Measurements from ENCODE around the gene TTLL4.
"Not testable (repeated sequence)": the region's sequence is repeated elsewhere in the genome, so short reads cannot be mapped to it uniquely, and the experiment has no call there.

The TTLL4 gene

DNA sequence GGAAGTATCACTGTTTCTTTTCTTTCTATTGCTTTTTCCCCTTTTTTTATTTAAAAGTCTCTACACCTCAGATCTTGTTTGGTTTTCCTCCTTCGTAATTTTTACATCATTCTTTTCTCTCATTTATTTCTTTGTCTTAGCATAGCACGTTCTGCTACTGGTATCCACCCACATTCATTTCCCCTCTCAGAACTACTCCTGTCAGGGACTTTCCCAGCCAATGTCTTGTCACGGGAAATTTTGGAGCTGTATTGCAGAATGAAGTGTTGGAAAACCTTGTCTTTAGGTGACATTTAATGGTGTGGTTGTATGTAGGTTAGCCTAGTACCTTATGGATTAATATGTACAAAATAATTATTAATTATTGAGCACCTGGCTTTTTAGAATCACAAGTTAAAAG lies 34.0 kb downstream of the TTLL4 start:
- in situ Hi-C loops (cut with HindIII; ENCODE audit: low sequenced_read_pairs), result no loop called here

DNA sequence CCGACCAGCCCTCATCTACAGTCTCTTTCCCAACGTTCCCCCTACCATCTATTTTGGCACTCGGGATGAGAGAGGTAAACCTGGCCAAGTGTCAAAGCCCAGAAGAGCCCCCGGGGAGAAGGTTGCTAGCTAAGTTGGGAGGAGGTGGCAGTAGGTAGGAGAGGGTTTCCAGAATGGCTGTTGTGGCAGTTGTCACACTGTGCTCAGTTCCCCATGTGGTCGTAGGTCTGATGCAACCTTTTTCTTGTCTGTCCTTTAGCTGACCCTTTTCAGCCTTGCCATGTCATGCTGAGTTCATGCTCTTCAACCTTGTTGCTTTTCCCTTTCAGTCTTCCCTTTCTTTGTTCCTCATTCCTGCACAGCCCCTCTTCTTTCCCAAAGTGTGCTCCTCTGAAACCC lies 34.5 kb downstream of the TTLL4 start:
- in situ Hi-C loops (cut with HindIII; ENCODE audit: low sequenced_read_pairs), result no loop called here

DNA sequence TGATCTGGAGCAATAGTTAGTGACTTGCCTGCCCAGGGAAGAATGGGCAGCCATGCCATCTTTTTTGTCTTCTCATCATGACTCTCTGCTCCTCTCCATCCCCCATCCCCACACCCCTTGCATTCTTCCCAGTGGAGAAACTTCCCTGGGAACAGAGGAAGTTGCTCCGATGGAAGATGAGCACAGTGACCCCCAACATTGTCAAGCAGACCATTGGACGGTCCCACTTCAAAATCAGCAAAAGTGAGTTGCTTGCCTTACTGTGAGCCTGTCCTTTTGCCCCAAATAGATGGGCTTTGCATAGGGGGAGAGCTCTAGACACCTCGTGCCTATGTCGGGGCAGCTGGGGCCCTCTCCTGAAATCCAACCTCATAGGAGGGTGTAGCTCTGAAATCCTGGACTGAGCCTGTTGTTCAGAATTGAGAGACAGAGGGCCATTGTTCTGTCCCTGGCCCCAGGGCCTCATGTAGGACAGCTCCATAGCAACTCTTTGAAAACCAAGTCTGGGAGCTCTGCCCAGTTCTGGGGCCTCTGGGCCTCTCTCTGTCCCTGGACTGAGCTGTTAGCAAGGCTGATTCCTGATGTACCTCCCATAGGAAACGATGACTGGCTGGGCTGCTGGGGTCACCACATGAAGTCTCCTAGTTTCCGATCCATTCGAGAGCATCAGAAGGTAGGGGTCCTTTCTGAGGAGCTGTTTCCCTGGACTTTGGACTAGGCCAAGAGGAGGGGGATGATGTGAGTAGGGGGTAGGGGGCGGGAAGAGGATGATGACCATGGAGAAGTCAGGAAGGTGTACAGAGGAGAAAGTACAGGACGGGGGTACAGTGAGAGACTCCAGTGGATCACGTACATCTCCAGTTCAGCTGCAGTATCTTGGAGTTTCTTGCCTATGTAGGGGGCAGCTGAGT lies 35.2 kb downstream of the TTLL4 start:
- in situ Hi-C loops (cut with HindIII; ENCODE audit: low sequenced_read_pairs), result no loop called here

DNA sequence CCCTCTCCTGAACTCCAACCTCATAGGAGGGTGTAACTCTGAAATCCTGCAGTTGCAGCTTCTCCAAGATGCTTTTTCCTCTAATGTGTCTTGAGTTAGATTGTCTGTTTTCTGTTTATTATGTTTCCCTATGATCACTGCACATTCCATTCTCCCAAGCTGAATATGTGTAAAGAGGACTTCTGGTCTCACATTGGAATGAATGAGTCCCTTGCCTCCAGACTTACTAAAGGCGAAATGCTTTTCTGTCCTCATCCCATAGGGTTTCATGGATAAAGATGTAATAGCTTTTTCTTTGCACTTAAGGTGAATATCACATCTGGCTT lies 35.8 kb downstream of the TTLL4 start:
- in situ Hi-C loops (cut with HindIII; ENCODE audit: low sequenced_read_pairs), result no loop called here

DNA sequence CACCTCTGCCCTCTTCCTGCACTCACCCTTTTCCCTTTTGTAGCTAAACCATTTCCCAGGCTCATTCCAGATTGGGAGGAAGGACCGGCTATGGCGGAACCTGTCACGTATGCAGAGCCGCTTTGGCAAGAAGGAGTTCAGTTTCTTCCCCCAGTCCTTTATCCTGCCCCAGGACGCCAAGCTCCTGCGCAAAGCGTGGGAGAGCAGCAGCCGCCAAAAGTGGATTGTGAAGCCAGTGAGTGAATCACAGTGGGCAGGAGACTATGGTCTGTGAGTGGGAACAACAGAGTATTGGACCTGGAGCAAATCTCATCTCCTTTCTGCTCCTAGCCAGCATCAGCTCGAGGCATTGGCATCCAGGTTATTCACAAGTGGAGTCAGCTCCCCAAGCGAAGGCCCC lies 36.3 kb downstream of the TTLL4 start:
- in situ Hi-C loops (cut with HindIII; ENCODE audit: low sequenced_read_pairs), result no loop called here

DNA sequence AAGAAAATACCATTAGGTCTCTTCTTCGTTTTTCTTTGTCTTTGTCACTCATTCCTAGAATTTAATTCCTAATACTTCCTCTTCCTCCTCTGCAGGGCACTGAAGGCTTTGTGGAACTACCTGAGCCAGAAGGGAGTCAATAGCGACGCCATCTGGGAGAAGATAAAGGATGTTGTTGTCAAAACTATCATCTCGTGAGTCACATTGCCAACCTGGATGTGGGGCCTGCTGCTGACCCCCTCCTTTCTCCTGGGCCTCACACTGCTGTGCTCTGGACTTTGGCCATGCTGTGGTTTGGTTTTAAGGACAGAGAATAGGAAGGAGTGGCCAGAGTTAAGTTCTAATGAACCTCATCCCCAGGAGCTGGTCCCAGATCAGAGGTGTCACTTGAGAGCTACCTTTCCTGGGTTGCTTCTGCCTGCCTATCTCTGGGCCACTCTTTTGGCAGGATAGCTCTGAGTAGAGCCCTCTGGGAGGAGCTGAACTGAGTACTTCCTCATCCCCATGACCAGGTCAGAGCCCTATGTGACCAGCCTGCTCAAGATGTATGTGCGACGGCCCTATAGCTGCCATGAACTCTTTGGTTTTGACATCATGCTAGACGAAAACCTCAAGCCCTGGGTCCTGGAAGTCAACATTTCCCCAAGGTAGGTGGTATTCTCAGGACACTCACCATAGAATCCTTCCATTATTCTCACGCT lies 38.3 kb downstream of the TTLL4 start:
- in situ Hi-C loops (cut with HindIII; ENCODE audit: low sequenced_read_pairs), result no loop called here

DNA sequence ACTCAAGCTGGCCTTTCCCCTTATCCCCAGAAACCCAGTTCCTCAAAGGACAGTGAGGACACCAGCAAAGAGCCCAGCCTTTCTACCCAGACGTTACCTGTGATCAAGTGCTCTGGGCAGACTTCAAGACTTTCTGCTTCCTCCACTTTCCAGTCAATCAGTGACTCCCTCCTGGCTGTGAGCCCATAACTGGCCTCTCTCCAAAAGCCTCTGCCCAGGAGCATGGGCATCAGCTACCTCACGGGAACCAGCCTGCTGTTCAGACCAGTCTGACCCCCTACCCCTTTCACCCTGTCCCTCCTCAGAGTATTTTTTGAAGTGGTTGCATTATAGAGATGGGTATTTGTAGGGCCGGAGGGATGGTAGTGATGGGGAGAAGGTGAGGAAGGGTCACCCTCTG lies 43.6 kb downstream of the TTLL4 start:
- in situ Hi-C loops (cut with HindIII; ENCODE audit: low sequenced_read_pairs), result no loop called here

DNA sequence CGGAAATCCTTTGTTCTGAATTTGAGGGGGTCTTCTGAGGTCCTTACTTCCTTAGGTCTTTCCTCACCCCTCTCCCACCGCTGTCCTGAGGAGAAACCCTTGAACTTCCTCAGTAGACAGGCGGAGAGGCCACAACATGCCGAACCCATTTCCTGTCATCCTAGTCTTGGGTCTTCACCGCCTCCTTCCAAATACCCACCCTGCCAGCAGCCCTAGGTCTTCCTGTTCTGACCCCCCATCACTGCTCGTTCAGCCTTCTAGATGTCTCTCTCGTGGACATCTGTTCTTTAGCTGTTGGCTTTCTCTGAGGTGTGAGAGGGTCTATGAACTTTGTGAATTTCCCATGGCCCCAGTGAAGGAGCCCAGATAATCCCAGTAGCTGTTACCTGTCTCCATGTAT lies 44.1 kb downstream of the TTLL4 start:
- in situ Hi-C loops (cut with HindIII; ENCODE audit: low sequenced_read_pairs), result loop anchor here (5.0 kb wide), 1 partner anchor 62 kb away; no protein-coding TSS in a partner anchor

DNA sequence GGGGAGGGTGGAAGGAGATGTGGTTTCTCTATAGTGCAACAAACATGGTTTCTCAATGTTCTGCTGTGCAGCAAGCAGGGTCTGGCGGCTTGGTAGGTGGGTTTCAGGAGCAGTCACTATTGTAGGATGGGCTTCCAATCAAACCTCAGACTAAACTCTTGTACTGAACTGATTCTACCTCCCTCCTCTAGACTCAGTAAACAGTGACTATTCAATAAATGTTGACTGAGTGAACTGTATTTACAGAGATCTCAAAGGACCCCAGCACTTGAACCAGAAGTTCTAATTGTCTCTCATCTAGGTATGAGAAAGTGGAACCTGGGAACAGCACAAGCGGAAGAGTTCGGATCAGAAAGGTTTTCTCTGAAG lies 44.5 kb downstream of the TTLL4 start:
- in situ Hi-C loops (cut with HindIII; ENCODE audit: low sequenced_read_pairs), result loop anchor here (5.0 kb wide), 1 partner anchor 63 kb away; no protein-coding TSS in a partner anchor

DNA sequence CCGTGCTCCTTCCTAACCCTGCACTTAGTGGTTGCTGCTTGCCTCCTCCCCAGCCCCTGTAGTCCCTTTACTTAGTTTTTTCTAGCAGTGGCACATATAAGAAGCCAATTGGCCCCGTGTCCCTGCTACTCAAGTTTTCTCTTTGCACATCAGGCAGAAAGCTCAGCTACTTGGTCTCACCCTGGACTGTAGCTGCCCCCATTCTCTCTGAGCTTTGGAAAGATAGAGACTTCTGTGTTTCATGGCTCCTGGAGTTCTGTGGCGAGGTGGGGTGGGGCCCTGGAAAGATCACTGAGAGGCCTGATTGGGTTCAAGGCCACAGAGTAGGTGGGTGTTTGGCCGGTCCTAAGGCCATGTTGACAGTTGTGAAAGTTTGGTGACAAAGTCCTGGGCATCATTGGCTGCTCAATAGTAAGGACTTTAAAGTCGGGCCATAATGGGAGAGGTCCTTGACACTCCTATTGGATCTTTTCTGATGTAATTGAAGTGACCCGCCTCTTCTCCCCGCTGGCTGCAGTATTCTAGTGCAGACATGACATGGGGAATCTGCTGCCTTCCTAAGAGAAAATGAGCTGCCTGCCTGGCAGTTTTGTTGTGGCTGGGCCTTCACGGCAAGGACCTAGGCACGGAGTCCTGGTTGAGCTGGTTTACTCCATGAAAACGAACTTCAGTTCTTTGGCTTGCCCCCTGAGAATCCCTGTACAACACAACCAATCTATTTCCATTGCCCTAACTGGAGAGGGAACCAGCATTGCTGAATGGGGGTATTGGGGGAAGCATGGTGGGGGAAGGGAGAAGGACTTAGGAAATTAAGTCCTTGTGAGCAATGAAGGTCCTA lies 45.2 kb downstream of the TTLL4 start:
- in situ Hi-C loops (cut with HindIII; ENCODE audit: low sequenced_read_pairs), result loop anchor here (5.0 kb wide), 1 partner anchor 63 kb away; no protein-coding TSS in a partner anchor

DNA sequence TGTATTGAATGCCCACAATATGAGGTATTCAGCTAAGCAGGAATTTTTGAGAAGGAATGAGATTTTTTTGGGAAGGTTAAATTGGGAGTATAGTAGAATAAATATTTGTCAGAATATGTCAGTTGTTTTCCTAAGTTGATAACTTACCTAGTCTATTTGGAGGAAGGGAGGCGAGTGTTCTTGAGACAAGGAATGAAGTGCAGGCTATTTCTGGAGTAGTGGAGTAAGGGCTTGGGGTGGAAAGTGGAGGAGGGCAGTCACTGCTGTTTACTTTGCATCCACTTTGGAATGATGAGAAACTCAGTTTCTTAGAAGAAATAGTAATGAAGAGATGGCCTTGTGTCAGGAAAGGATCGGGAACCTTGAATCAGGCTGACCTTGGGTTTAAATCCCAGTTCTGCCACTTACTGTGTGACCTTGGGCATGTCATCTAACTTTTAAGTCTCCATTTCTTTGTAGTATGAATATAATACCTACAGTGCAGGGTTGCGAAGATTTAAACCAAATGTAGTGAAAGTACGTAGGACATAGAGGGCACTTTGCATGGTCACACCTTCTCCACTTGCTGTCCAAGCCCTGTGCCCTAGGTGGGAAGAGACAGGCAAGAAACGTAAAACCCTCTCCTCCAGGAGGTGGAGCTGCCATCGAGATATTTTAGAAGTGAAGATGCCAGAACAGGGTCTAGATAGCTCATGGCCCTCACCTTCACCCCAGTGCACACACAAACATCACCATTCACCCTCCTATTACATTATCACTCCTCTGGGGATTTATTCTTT lies 46.2 kb downstream of the TTLL4 start:
- in situ Hi-C loops (cut with HindIII; ENCODE audit: low sequenced_read_pairs), result loop anchor here (5.0 kb wide), 1 partner anchor 64 kb away; no protein-coding TSS in a partner anchor

DNA sequence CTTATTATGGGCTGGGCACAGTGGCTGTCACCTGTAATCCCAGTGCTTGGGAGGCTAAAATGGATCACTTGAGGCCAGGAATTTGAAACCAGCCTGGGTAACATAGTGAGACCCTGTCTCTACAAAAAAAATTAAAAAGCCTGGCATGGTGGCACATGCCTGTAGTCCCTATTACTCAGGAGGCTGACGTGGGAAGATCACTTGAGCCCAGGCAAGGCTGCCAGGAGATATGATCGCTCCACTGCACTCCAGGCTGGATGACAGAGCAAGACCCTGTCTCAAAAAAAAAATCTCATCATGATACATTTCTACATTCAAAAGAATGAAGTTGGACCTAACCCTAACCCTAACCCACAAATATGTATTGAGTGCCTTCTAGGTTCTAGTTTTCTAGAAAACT lies 51.2 kb downstream of the TTLL4 start:
- in situ Hi-C loops (cut with HindIII; ENCODE audit: low sequenced_read_pairs), result no loop called here

DNA sequence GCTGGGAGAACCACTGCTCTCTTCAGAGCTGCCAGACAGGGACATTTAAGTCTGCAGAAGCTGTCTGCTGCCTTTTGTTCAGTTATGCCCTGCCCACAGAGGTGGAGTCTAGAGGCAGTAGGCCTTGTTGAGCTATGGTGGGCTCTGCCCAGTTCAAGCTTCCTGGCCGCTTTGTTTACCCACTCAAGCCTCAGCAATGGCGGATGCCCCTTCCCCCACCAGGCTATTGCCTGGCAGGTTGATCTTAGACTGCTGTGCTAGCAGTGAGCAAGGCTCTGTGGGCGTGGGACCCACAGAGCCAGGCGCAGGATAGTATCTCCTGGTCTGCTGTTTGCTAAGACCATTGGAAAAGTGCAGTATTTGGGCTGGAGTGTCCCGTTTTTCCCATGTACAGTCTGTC lies 62.1 kb downstream of the TTLL4 start:
- in situ Hi-C loops (cut with HindIII; ENCODE audit: low sequenced_read_pairs), result not testable (repeated sequence)

DNA sequence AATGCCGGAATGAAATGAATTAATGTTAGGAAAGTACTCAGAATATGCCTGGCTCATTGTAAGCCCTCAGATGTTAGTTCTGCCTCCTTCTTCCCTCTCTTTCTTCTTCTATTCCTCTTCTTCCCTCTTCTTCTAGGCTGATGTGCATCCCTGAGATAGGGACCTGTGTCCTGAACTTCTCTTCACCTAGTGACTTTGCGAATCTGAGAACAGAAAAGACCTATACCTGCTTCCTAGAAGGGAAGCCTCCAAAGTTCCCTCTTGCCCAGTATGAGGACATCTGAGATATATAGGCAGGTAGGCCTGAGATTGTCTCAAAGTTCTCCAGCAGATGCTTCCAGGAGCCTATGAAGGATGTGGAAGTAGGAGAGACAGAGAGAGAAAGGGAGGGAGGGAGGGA lies 63.2 kb downstream of the TTLL4 start:
- in situ Hi-C loops (cut with HindIII; ENCODE audit: low sequenced_read_pairs), result no loop called here

DNA sequence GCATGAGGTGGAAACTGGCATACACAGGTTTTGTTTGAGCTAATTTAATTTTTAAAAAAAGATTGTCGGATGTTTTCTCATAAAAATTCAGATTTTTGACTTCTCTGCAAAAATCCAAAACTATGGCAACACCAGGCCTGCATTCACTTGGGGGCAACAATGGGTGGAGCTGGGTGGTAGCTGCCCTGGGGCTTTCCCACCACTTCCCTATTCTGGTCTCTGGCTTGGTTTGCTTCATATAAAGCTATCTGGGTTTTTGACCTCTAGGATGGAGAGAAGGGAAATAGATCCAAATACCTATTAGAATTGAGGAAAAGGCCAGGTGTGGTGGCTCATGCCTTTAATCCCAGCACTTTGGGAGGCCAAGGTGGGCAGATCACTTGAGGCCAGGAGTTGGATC lies 65.9 kb downstream of the TTLL4 start:
- in situ Hi-C loops (cut with HindIII; ENCODE audit: low sequenced_read_pairs), result no loop called here

DNA sequence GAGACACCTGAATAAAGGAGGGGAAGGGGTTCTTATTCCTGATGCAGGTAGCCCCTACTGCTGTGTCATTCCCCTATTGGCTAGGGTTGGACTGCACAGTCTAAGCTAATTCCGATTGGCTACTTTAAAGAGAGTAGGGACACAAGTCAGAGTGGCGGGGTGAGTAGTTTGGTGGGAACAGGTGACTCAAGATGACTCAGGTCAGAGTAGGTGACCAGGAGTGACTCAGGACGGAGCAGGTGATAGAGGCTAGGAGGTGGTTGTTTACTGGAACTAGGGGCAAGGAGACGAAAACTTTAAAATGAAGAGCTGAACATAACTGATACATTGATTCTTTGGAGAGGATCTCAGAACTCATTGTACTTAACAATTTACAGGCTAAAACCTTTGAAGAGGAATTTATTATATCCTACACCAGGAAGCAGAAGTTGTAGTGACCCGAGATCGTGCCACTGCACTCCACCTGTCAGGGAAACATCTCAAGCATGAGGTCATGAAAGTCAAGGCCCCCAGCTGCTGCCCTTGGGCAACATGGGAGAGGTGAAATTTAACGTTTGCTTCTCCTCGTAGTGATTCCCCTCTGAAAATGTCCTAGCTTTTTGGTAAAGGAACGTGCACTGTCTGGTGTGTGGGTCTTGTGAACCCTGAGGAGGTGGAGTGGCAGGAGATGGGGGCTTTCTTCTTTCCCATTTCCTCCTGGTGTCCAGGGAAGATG lies 66.8 kb downstream of the TTLL4 start:
- in situ Hi-C loops (cut with HindIII; ENCODE audit: low sequenced_read_pairs), result no loop called here

DNA sequence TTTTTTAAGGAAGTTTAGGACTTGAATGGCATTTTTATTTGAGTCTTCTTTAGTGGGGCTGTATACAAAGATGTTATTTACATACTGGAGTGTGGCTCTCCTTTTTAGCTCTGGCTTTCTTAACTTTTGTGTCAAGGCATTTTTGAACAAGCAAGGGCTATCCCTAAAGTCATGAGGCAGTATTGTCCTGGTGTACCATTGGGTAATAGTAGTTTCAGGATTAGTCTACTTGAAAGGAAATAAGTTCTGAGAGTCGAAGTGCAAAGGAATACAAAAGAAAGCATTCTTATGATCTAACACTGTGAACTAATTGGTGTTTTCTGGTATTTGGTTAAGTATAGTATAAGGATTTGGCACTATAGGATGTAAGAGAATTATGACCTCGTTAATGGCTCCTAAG lies 69.4 kb downstream of the TTLL4 start:
- in situ Hi-C loops (cut with HindIII; ENCODE audit: low sequenced_read_pairs), result no loop called here

DNA sequence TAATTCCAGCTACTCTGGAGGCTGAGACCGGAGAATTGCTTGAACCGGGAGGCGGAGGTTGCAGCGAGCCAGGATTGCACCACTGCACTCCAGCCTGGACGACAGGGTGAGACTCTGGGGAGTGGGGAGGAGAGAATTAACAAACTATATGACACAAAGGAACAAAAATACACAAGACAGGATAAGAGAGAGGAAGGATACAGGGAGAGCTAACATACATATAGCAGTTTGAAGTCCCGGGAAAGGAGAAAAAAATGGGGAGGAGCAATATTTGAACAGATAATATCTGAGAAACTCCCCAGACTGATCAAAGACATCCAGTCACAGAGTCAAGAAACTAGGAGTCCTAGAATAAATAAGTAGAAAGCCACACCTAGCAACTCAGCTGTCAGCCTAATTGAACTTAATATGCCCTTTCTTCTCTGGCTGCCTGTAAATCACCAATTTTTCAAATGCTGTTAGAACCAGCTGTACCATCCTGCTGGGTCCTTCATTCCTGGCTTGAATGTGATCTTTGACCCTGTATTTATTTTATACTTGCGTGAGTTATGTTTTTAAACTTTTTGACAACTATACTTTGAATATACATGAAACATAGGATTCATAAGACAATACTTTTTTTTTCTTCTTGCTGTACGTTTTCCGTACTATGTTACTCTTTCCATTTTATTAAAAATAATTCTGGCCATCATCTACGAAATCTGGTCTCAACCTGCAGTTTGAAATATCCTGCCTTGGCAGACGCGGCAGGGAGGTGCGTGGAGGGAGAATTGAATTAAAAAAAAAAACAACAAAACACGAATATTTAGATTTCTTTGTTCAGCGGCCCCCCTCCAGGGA lies 70.4 kb downstream of the TTLL4 start:
- in situ Hi-C loops (cut with HindIII; ENCODE audit: low sequenced_read_pairs), result no loop called here

All from endothelial cell of hepatic sinusoid (primary cell).